Fibroblast of the aortic adventitia (primary cell): Measurements from ENCODE around the gene STRBP. TPM values are rescaled to one million over a fixed set of nuclear protein-coding genes. Genes with fewer than 3 reads are reported as not detected.

ENCODE experiments used
- DNase-seq: peaks from one replicate; pipeline ENCODE4 v3.0.0-alpha.2; 2010; ENCODE audit warnings: low read depth
- H3K4me3 ChIP-seq: 2 replicates; pipeline ENCODE4 v1.5.1; 2011; ENCODE audit warnings: low read depth, mild to moderate bottlenecking, control low read depth, low read length, moderate library complexity
- CTCF ChIP-seq: IDR thresholded peaks from 2 replicates; pipeline ENCODE4 v1.5.1; 2011; ENCODE audit warnings: mild to moderate bottlenecking, low read length, control low read depth, inconsistent platforms; ENCODE audit not compliant: insufficient read depth
- total RNA-seq: library from RNA; depleted of rRNA; stranded (reverse); fragments of >200 nt; gene quantifications from 2 replicates; pipeline ENCODE4 v1.2.3, GENCODE V29; 2012; ENCODE audit warnings: low replicate concordance

The STRBP gene
- total RNA-seq, 1 donor, result 2.6 TPM

DNA sequence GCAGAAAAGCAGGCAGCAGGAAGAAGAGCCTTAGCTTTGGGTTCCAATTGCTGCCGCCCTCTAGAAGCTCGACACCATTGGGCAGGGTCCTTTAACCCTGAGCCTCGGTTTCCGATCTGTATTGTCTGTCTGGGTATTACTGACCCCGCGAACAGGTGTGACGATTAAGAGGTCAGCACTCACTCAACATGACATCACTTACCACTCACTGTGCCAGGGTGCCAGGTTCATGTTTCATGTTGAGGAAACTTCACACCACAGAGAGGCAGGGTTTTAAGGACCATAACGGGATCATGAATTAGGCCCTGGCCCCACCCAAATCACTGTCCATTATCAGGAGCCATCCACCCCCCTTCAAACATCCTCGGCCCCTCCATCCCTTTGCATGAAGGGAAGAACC is 159.4 kb downstream of the STRBP start:
- no peak overlapping the region for H3K4me3 ChIP-seq
- DNase-seq, result no peak
- TF ChIP-seq CTCF, result no peak

GRCh38 chr9:123107639-123108285 is 160.6 kb downstream of the STRBP start:
- H3K4me3 ChIP-seq, result no peak overlapping the region
- no peak for DNase-seq
- TF ChIP-seq CTCF, result no peak

DNA sequence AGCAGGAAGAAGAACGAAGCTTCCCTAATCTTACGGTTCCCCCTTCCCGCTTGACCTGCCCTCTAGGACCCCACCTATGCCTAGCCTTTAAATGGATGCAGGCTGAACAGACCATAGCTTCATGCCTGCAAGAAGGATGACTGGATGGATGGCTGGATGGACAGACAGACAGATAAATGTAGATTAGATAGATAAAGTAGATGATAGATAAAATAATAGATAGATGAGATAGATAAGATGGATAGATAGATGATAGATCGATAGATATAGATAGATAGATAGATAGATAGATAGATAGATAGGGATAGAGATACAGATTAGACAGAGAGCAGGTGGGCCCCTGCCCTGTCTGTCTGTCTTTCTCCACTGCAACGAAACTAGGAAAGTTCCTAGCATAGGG is 162.9 kb downstream of the STRBP start:
- no peak for TF ChIP-seq CTCF
- no peak overlapping the region for H3K4me3 ChIP-seq
- no peak for DNase-seq

- H3K4me3 ChIP-seq, result no peak overlapping the region
- no peak for TF ChIP-seq CTCF
- no peak for DNase-seq
Observed at GRCh38 chr9:123104807-123105206, 163.6 kb downstream of the STRBP start.

- no peak overlapping the region for H3K4me3 ChIP-seq
- no peak for TF ChIP-seq CTCF
- DNase-seq, result no peak
Observed at GRCh38 chr9:123102375-123103113, 165.8 kb downstream of the STRBP start.

DNA sequence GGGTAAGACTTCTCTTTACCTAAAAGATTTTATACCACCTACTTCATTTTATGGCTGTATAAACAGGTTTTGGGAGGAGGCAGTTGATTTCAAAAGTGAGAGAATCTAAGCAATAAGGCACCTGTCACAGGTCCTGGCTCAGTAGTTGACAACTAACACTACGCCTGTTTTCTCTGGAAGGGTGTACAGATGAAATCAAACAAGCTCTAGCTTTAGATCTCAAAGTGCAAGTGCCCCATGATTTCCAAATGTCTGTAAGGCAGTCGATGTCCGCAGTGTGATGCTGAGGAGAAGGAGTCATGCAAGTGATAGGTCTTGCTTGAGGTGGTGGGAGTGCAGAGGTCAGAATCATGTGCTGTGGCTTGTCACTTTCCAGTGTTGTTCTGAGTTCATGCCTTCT is 168.8 kb downstream of the STRBP start:
- DNase-seq, result no peak
- no peak overlapping the region for H3K4me3 ChIP-seq
- TF ChIP-seq CTCF, result no peak
